Lower leg skin (tissue), 3 donors: Measurements from ENCODE around the gene KCNA5.

ENCODE experiments used
- POLR2A ChIP-seq, 2 donors: fragments of 450-650 bp; IDR thresholded peaks; one replicate each; pipeline ENCODE4 v1.6.1; 2016 to 2017; ENCODE audit warnings: antibody characterized with exemption in 2 of 2, mild to moderate bottlenecking in 1 of 2, moderate library complexity in 1 of 2
- TF ChIP-seq, protein P1 (sequence below), 3 donors: fragments of 450-650 bp; IDR thresholded peaks; one replicate each; pipeline ENCODE4 v1.5.1; 2016; ENCODE audit warnings: antibody characterized with exemption in 3 of 3, mild to moderate bottlenecking in 3 of 3, moderate library complexity in 2 of 3

- TF ChIP-seq, protein P1, sequence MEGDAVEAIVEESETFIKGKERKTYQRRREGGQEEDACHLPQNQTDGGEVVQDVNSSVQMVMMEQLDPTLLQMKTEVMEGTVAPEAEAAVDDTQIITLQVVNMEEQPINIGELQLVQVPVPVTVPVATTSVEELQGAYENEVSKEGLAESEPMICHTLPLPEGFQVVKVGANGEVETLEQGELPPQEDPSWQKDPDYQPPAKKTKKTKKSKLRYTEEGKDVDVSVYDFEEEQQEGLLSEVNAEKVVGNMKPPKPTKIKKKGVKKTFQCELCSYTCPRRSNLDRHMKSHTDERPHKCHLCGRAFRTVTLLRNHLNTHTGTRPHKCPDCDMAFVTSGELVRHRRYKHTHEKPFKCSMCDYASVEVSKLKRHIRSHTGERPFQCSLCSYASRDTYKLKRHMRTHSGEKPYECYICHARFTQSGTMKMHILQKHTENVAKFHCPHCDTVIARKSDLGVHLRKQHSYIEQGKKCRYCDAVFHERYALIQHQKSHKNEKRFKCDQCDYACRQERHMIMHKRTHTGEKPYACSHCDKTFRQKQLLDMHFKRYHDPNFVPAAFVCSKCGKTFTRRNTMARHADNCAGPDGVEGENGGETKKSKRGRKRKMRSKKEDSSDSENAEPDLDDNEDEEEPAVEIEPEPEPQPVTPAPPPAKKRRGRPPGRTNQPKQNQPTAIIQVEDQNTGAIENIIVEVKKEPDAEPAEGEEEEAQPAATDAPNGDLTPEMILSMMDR (IDR thresholded peaks at IDR 0.05): no peak
- no peak for TF ChIP-seq POLR2A (IDR thresholded peaks at IDR 0.05)
Measured at GRCh38 chr12:5031242-5031641, 12.4 kb upstream of the KCNA5 start.
